Measurements from ENCODE around the gene MVB12B. TPM values are rescaled to one million over a fixed set of nuclear protein-coding genes. Genes with fewer than 3 reads are reported as not detected.

Gene MVB12B
- total RNA-seq, 4 donors from 2014 or later: 27.2 to 36.9 (median 33.2) TPM

- Histone ChIP-seq H3K4me3 (no peak overlapping the region), H3K36me3 (no peaks in the 10 kb centered on the region), H3K9me3 (no peaks in the 10 kb centered on the region), H3K27ac (no peak overlapping the region), H3K27me3 (no peaks in the 10 kb centered on the region), H3K4me1 (peaks cover 0 to 6% (median 2%) of the 10 kb centered on the region in 4 donors)
- DNase-seq (ENCODE audit: low spot score in 2 of 2): no peak
- 89 to 90% methylated on average over 8 of the region's 8 CpGs for WGBS, 2 donors
- TF ChIP-seq EP300 (IDR thresholded peaks at IDR 0.05) (no peak), POLR2A (IDR thresholded peaks at IDR 0.05) (no peak), CTCF (IDR thresholded peaks at IDR 0.05) (no peak)
These were observed 22.2 kb upstream of the MVB12B start for GRCh38 chr9:126304207-126304970.

GRCh38 chr9:126304971-126305320 lies 21.7 kb upstream of the MVB12B start:
- peaks cover 0 to 6% (median 2%) of the 10 kb centered on the region in 4 donors for H3K4me1 ChIP-seq
- WGBS, 2 donors: 78 to 81% methylated on average over 7 of the region's 7 CpGs
- no peaks in the 10 kb centered on the region for H3K27me3 ChIP-seq
- no peaks in the 10 kb centered on the region for H3K9me3 ChIP-seq
- no peak for DNase-seq (ENCODE audit: low spot score in 2 of 2)
- H3K27ac ChIP-seq: no peak overlapping the region
- no peaks in the 10 kb centered on the region for H3K36me3 ChIP-seq
- TF ChIP-seq CTCF (IDR thresholded peaks at IDR 0.05) (no peak), POLR2A (IDR thresholded peaks at IDR 0.05) (no peak), EP300 (IDR thresholded peaks at IDR 0.05) (no peak)
- no peak overlapping the region for H3K4me3 ChIP-seq

GRCh38 chr9:126306071-126306647 lies 20.5 kb upstream of the MVB12B start:
- H3K27me3 ChIP-seq: no peaks in the 10 kb centered on the region
- 98% methylated on average over 6 of the region's 6 CpGs for WGBS, 2 donors

GRCh38 chr9:126307322-126308061 lies 19.1 kb upstream of the MVB12B start:
- 46 to 47% methylated on average over 15 of the region's 15 CpGs for WGBS, 2 donors
- Histone ChIP-seq H3K4me3 (no peak overlapping the region), H3K9me3 (no peaks in the 10 kb centered on the region), H3K27me3 (no peaks in the 10 kb centered on the region), H3K4me1 (peaks cover 0 to 6% (median 2%) of the 10 kb centered on the region in 4 donors), H3K36me3 (no peaks in the 10 kb centered on the region), H3K27ac (peak overlapping the region in 1 of 4 donors; percentile 26)
- no peak for TF ChIP-seq EP300 (IDR thresholded peaks at IDR 0.05)
- TF ChIP-seq CTCF (IDR thresholded peaks at IDR 0.05): no peak
- TF ChIP-seq POLR2A (IDR thresholded peaks at IDR 0.05): no peak
- DNase-seq (ENCODE audit: low spot score in 2 of 2): no peak

More at GRCh38 chr9:126306071-126306647, 20.5 kb upstream of the MVB12B start:
- no peaks in the 10 kb centered on the region for H3K36me3 ChIP-seq
- H3K4me3 ChIP-seq: no peak overlapping the region
- peaks cover 0 to 6% (median 2%) of the 10 kb centered on the region in 4 donors for H3K4me1 ChIP-seq
- H3K9me3 ChIP-seq: no peaks in the 10 kb centered on the region
- DNase-seq (ENCODE audit: low spot score in 2 of 2): no peak
- H3K27ac ChIP-seq: no peak overlapping the region
- TF ChIP-seq EP300 (IDR thresholded peaks at IDR 0.05) (no peak), CTCF (IDR thresholded peaks at IDR 0.05) (no peak), POLR2A (IDR thresholded peaks at IDR 0.05) (no peak)

Measured in tibial nerve (tissue), 4 donors.